GM12801 (cell line): Measurements from ENCODE around the gene FANCC.

ENCODE experiments used
- TF ChIP-seq, protein P1 (sequence below): IDR thresholded peaks from one replicate; pipeline ENCODE4 v1.5.1; 2011; ENCODE audit warnings: control low read depth; ENCODE audit not compliant: insufficient read length; ENCODE audit errors: extremely low read depth

The FANCC gene

GRCh38 chr9:95224376-95225019, 93.0 kb downstream of the FANCC start:
- TF ChIP-seq, protein P1, sequence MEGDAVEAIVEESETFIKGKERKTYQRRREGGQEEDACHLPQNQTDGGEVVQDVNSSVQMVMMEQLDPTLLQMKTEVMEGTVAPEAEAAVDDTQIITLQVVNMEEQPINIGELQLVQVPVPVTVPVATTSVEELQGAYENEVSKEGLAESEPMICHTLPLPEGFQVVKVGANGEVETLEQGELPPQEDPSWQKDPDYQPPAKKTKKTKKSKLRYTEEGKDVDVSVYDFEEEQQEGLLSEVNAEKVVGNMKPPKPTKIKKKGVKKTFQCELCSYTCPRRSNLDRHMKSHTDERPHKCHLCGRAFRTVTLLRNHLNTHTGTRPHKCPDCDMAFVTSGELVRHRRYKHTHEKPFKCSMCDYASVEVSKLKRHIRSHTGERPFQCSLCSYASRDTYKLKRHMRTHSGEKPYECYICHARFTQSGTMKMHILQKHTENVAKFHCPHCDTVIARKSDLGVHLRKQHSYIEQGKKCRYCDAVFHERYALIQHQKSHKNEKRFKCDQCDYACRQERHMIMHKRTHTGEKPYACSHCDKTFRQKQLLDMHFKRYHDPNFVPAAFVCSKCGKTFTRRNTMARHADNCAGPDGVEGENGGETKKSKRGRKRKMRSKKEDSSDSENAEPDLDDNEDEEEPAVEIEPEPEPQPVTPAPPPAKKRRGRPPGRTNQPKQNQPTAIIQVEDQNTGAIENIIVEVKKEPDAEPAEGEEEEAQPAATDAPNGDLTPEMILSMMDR: no peak

- TF ChIP-seq, protein P1: no peak
Measured at GRCh38 chr9:95218773-95219172, 98.7 kb downstream of the FANCC start.

GRCh38 chr9:95217936-95218335, 99.6 kb downstream of the FANCC start:
- TF ChIP-seq, protein P1: no peak

DNA sequence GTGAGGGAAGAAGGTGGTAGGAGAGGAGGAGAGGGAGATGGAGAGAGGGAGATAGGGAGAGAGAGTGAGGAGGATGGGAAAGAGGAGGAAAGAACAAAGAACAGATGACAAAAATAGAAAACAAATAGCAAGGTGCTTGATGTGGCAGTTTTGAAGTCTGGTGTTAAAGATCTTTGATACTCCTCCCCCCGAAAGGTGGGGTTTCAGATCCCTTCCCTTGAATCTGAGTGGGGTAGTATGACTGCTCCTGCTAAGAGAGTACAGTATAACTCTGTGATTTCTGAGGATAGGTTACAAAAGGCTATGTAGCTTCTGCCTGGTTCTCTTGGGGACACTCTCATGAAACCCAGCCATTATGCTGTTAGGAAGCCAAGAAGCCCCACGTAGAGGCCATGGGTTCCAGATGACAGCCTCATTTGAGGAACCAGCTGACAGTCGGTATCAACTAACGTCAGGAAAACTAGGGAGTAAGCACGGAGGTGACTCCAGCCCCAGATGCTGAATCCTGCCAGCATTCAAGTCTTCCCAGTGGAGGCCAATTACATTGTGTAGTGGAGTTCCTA, 102.1 kb downstream of the FANCC start:
- TF ChIP-seq, protein P1: no peak

GRCh38 chr9:95213117-95213516, 104.4 kb downstream of the FANCC start:
- TF ChIP-seq, protein P1: no peak

GRCh38 chr9:95211028-95211427, 106.5 kb downstream of the FANCC start:
- TF ChIP-seq, protein P1: no peak

GRCh38 chr9:95207403-95207802, 110.1 kb downstream of the FANCC start:
- TF ChIP-seq, protein P1: no peak
